Measurements from ENCODE around the gene P3H4.
"Not testable (repeated sequence)": the region's sequence is repeated elsewhere in the genome, so short reads cannot be mapped to it uniquely, and the experiment has no call there.

The P3H4 gene

GRCh38 chr17:41784207-41784744 lies 27.5 kb downstream of the P3H4 start:
- H3K4me1 ChIP-seq (ENCODE audit: control insufficient read depth, insufficient read depth, low read length) = peaks cover 15% of the 10 kb centered on the region
- H3K27me3 ChIP-seq (ENCODE audit: control insufficient read depth, insufficient read depth, low read length) = peaks cover 5% of the 10 kb centered on the region
- no peaks in the 10 kb centered on the region for H3K9me3 ChIP-seq (ENCODE audit: control insufficient read depth, insufficient read depth, low read length)
- H3K36me3 ChIP-seq (ENCODE audit: control insufficient read depth, insufficient read depth, low read length) = no peaks in the 10 kb centered on the region
- peak overlapping the region; percentile 53 for H3K4me3 ChIP-seq (ENCODE audit: low read depth, low read length)
- H3K9ac ChIP-seq (ENCODE audit: low read depth, low read length) = peak overlapping the region; percentile 48

- no peaks in the 10 kb centered on the region for H3K27me3 ChIP-seq (ENCODE audit: control insufficient read depth, insufficient read depth, low read length)
- H3K9me3 ChIP-seq (ENCODE audit: control insufficient read depth, insufficient read depth, low read length) = no peaks in the 10 kb centered on the region
- no peak overlapping the region for H3K9ac ChIP-seq (ENCODE audit: low read depth, low read length)
- H3K36me3 ChIP-seq (ENCODE audit: control insufficient read depth, insufficient read depth, low read length) = no peaks in the 10 kb centered on the region
- no peak overlapping the region for H3K4me3 ChIP-seq (ENCODE audit: low read depth, low read length)
- peaks cover 14% of the 10 kb centered on the region for H3K4me1 ChIP-seq (ENCODE audit: control insufficient read depth, insufficient read depth, low read length)
Observed at GRCh38 chr17:41782142-41782541, 29.6 kb downstream of the P3H4 start.

GRCh38 chr17:41781404-41782110 lies 30.2 kb downstream of the P3H4 start:
- Histone ChIP-seq H3K27me3 (ENCODE audit: control insufficient read depth, insufficient read depth, low read length) (no peaks in the 10 kb centered on the region), H3K36me3 (ENCODE audit: control insufficient read depth, insufficient read depth, low read length) (no peaks in the 10 kb centered on the region), H3K9me3 (ENCODE audit: control insufficient read depth, insufficient read depth, low read length) (no peaks in the 10 kb centered on the region), H3K4me3 (ENCODE audit: low read depth, low read length) (no peak overlapping the region), H3K4me1 (ENCODE audit: control insufficient read depth, insufficient read depth, low read length) (peaks cover 11% of the 10 kb centered on the region), H3K9ac (ENCODE audit: low read depth, low read length) (no peak overlapping the region)

GRCh38 chr17:41779954-41780353 lies 31.8 kb downstream of the P3H4 start:
- peaks cover 11% of the 10 kb centered on the region for H3K4me1 ChIP-seq (ENCODE audit: control insufficient read depth, insufficient read depth, low read length)
- no peaks in the 10 kb centered on the region for H3K27me3 ChIP-seq (ENCODE audit: control insufficient read depth, insufficient read depth, low read length)
- no peaks in the 10 kb centered on the region for H3K9me3 ChIP-seq (ENCODE audit: control insufficient read depth, insufficient read depth, low read length)
- H3K9ac ChIP-seq (ENCODE audit: low read depth, low read length) = no peak overlapping the region
- no peak overlapping the region for H3K4me3 ChIP-seq (ENCODE audit: low read depth, low read length)
- H3K36me3 ChIP-seq (ENCODE audit: control insufficient read depth, insufficient read depth, low read length) = no peaks in the 10 kb centered on the region

- peaks cover 12% of the 10 kb centered on the region for H3K4me1 ChIP-seq (ENCODE audit: control insufficient read depth, insufficient read depth, low read length)
- H3K4me3 ChIP-seq (ENCODE audit: low read depth, low read length) = no peak overlapping the region
- no peaks in the 10 kb centered on the region for H3K27me3 ChIP-seq (ENCODE audit: control insufficient read depth, insufficient read depth, low read length)
- no peaks in the 10 kb centered on the region for H3K9me3 ChIP-seq (ENCODE audit: control insufficient read depth, insufficient read depth, low read length)
- no peaks in the 10 kb centered on the region for H3K36me3 ChIP-seq (ENCODE audit: control insufficient read depth, insufficient read depth, low read length)
- H3K9ac ChIP-seq (ENCODE audit: low read depth, low read length) = peak overlapping the region; percentile 41
Observed at GRCh38 chr17:41777574-41778188, 34.1 kb downstream of the P3H4 start.

- no peak overlapping the region for H3K4me3 ChIP-seq (ENCODE audit: low read depth, low read length)
- H3K36me3 ChIP-seq (ENCODE audit: control insufficient read depth, insufficient read depth, low read length) = peaks cover 4% of the 10 kb centered on the region
- no peaks in the 10 kb centered on the region for H3K9me3 ChIP-seq (ENCODE audit: control insufficient read depth, insufficient read depth, low read length)
- no peaks in the 10 kb centered on the region for H3K27me3 ChIP-seq (ENCODE audit: control insufficient read depth, insufficient read depth, low read length)
- peaks cover 17% of the 10 kb centered on the region for H3K4me1 ChIP-seq (ENCODE audit: control insufficient read depth, insufficient read depth, low read length)
- peak overlapping the region; percentile 41 for H3K9ac ChIP-seq (ENCODE audit: low read depth, low read length)
Observed at GRCh38 chr17:41777157-41777573, 34.6 kb downstream of the P3H4 start.

- H3K36me3 ChIP-seq (ENCODE audit: control insufficient read depth, insufficient read depth, low read length); H3K27me3 ChIP-seq (ENCODE audit: control insufficient read depth, insufficient read depth, low read length); H3K9ac ChIP-seq (ENCODE audit: low read depth, low read length); H3K4me3 ChIP-seq (ENCODE audit: low read depth, low read length); H3K9me3 ChIP-seq (ENCODE audit: control insufficient read depth, insufficient read depth, low read length): not testable (repeated sequence)
- H3K4me1 ChIP-seq (ENCODE audit: control insufficient read depth, insufficient read depth, low read length) = peaks cover 16% of the 10 kb centered on the region
Observed at GRCh38 chr17:41776262-41776900, 35.4 kb downstream of the P3H4 start.

GRCh38 chr17:41775394-41776226 lies 36.1 kb downstream of the P3H4 start:
- no peaks in the 10 kb centered on the region for H3K27me3 ChIP-seq (ENCODE audit: control insufficient read depth, insufficient read depth, low read length)
- no peak overlapping the region for H3K4me3 ChIP-seq (ENCODE audit: low read depth, low read length)
- peaks cover 12% of the 10 kb centered on the region for H3K36me3 ChIP-seq (ENCODE audit: control insufficient read depth, insufficient read depth, low read length)
- no peaks in the 10 kb centered on the region for H3K9me3 ChIP-seq (ENCODE audit: control insufficient read depth, insufficient read depth, low read length)
- H3K9ac ChIP-seq (ENCODE audit: low read depth, low read length) = no peak overlapping the region
- H3K4me1 ChIP-seq (ENCODE audit: control insufficient read depth, insufficient read depth, low read length) = peaks cover 16% of the 10 kb centered on the region

- peaks cover 25% of the 10 kb centered on the region for H3K36me3 ChIP-seq (ENCODE audit: control insufficient read depth, insufficient read depth, low read length)
- no peaks in the 10 kb centered on the region for H3K27me3 ChIP-seq (ENCODE audit: control insufficient read depth, insufficient read depth, low read length)
- no peaks in the 10 kb centered on the region for H3K9me3 ChIP-seq (ENCODE audit: control insufficient read depth, insufficient read depth, low read length)
- no peak overlapping the region for H3K9ac ChIP-seq (ENCODE audit: low read depth, low read length)
- no peak overlapping the region for H3K4me3 ChIP-seq (ENCODE audit: low read depth, low read length)
- H3K4me1 ChIP-seq (ENCODE audit: control insufficient read depth, insufficient read depth, low read length) = peaks cover 16% of the 10 kb centered on the region
Observed at GRCh38 chr17:41773731-41774193, 38.0 kb downstream of the P3H4 start.

- no peak overlapping the region for H3K4me3 ChIP-seq (ENCODE audit: low read depth, low read length)
- no peaks in the 10 kb centered on the region for H3K9me3 ChIP-seq (ENCODE audit: control insufficient read depth, insufficient read depth, low read length)
- no peaks in the 10 kb centered on the region for H3K27me3 ChIP-seq (ENCODE audit: control insufficient read depth, insufficient read depth, low read length)
- peaks cover 28% of the 10 kb centered on the region for H3K36me3 ChIP-seq (ENCODE audit: control insufficient read depth, insufficient read depth, low read length)
- no peak overlapping the region for H3K9ac ChIP-seq (ENCODE audit: low read depth, low read length)
- H3K4me1 ChIP-seq (ENCODE audit: control insufficient read depth, insufficient read depth, low read length) = peaks cover 16% of the 10 kb centered on the region
Observed at GRCh38 chr17:41773190-41773588, 38.6 kb downstream of the P3H4 start.

GRCh38 chr17:41772586-41773189 lies 39.1 kb downstream of the P3H4 start:
- H3K27me3 ChIP-seq (ENCODE audit: control insufficient read depth, insufficient read depth, low read length) = no peaks in the 10 kb centered on the region
- H3K4me3 ChIP-seq (ENCODE audit: low read depth, low read length) = no peak overlapping the region
- peaks cover 30% of the 10 kb centered on the region for H3K36me3 ChIP-seq (ENCODE audit: control insufficient read depth, insufficient read depth, low read length)
- H3K9me3 ChIP-seq (ENCODE audit: control insufficient read depth, insufficient read depth, low read length) = no peaks in the 10 kb centered on the region
- no peak overlapping the region for H3K9ac ChIP-seq (ENCODE audit: low read depth, low read length)
- peaks cover 16% of the 10 kb centered on the region for H3K4me1 ChIP-seq (ENCODE audit: control insufficient read depth, insufficient read depth, low read length)
